Adipose tissue (tissue), 3 donors: ENCODE data around the gene BLOC1S5. TPM values are rescaled to one million over a fixed set of nuclear protein-coding genes. Genes with fewer than 3 reads are reported as not detected.

Experiments
- H3K27ac ChIP-seq: one replicate; pipeline ENCODE4 v1.5.1; 2013; ENCODE audit warnings: low read depth, low read length
- WGBS, 3 donors: extraction: QIAGEN DNeasy Blood & Tissue Kit; methylation state at CpG; one replicate each; pipeline ENCODE4 v1.1.7; 2013; 5-methylcytosine and 5-hydroxymethylcytosine counted together
- polyA plus RNA-seq, 3 donors: library from polyadenylated mRNA; stranded (reverse); fragments of 200-250 nt; gene quantifications; one replicate each; pipeline ENCODE4 v1.2.3, GENCODE V29; 2013
- donor health status: healthy with polysubstance abuse.
- donor health status: Bipolar disorder and iron deficiency.
- donor health status: healthy.

The BLOC1S5 gene
- polyA plus RNA-seq, 3 donors, result 3.1 to 10.3 (median 5.0) TPM

- 2 to 17% (median 3%) methylated on average over 18 of the region's 18 CpGs for WGBS, 3 donors
- no peak overlapping the region for H3K27ac ChIP-seq
These were observed 89.0 kb downstream of the BLOC1S5 start for GRCh38 chr6:7974938-7975763.

- WGBS, 3 donors, result 33 to 64% (median 34%) methylated on average over 5 of the region's 5 CpGs
These were observed 89.6 kb downstream of the BLOC1S5 start for GRCh38 chr6:7974565-7974937.

DNA sequence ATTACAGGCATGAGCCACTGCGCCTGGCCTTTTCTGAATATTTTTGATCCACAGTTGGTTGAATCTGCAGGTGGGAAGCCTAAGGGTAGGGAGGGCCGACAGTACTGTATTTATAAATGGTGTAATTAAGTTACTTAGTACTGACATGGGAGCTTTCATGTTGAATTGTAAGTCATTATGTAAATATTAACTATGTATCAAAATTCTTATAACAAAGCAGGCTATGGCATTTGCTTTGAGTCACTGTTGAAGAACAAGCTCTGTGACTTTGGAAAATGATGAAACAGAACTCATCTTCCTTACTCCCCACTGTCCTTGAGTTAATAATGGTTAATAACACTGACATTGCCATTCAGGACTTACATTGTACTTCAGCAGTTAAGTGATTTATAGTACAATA, 90.6 kb downstream of the BLOC1S5 start:
- WGBS, 3 donors, result 79 to 98% (median 88%) methylated on average over 2 of the region's 2 CpGs
- H3K27ac ChIP-seq, result no peak overlapping the region

More at GRCh38 chr6:7974565-7974937, 89.6 kb downstream of the BLOC1S5 start:
- H3K27ac ChIP-seq, result no peak overlapping the region

DNA sequence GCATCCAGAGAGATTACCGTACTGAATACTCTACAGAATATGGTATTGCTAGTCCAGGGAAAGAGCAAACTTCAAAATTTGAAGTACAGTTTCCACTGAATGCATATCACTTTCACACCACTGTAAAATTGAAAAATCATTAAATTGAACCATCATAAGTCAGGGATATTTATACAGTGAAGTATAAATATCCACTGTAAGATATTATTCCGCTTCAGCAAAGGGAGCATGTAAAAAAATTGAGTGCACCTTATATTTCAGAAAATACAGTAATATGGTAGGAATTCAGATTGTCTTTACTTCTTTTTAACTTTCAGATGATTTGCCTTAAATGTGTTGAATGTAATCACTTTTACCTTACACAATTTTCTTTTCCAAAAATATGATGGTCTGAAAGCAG, 92.7 kb downstream of the BLOC1S5 start:
- WGBS, 3 donors, result 94 to 98% (median 94%) methylated on average over 2 of the region's 2 CpGs
- H3K27ac ChIP-seq, result no peak overlapping the region

DNA sequence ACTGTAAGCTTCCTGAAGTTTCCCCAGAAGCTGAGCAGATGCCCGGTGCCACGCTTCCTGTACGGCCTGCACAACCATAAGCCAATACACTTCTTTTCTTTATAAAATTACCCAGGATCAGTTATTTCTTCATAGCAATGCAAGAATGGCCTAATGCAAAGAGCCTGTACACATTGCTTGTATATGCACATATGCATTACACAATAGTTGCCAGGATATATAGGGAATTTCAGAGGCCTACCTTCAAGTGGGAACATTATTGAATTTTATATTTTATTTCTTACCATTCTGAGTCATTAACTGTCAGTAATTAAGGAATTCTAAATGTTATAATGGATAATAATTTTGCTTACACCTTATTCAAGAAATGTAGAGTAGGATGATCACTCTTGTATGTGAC, 93.6 kb downstream of the BLOC1S5 start:
- 82 to 99% (median 99%) methylated on average over 3 of the region's 3 CpGs for WGBS, 3 donors
- H3K27ac ChIP-seq, result no peak overlapping the region

Other genes with a start within 250 kb of the BLOC1S5 start
- 100 to 1,000 TPM in 2 of 3 donors, 10 to 100 TPM in 1; 88.6 to 123 (median 105) TPM for gene TXNDC5, start 153.6 kb downstream of the BLOC1S5 start, polyA plus RNA-seq
- 10 to 100 TPM; 19.9 to 25.5 (median 22.5) TPM for gene EEF1E1, start 38.2 kb upstream of the BLOC1S5 start, polyA plus RNA-seq